B cell (primary cell): ENCODE results near the gene ITSN1. TPM values are rescaled to one million over a fixed set of nuclear protein-coding genes. Genes with fewer than 3 reads are reported as not detected.

Experiments
- ATAC-seq: fragments of 200-7000 bp; cut with Tn5 transposase; one replicate; pipeline ENCODE4 v1.10.0; 2021; ENCODE audit warnings: low read depth, mild to moderate bottlenecking, moderate number of reproducible peaks, moderate library complexity
- CTCF ChIA-PET: fragments of 350-600 bp; sonication (Branson Sonifier 250); formaldehyde crosslinking; loops from one replicate; lab custom pipeline; 2021; ENCODE audit warnings: antibody characterized with exemption, inconsistent platforms; lab: Charles Lee
- POLR2A ChIA-PET: fragments of 350-600 bp; sonication (Branson Sonifier 250); formaldehyde crosslinking; loops from one replicate; lab custom pipeline; 2021; ENCODE audit warnings: antibody characterized with exemption; lab: Charles Lee
- DNase-seq: peaks from one replicate; pipeline ENCODE4 v3.0.0; 2013
- H2AFZ ChIP-seq: 2 replicates; pipeline ENCODE4 v1.6.1; 2012; ENCODE audit warnings: mild to moderate bottlenecking, low read depth, low read length; ENCODE audit not compliant: insufficient read depth, poor library complexity, severe bottlenecking
- H3K27ac ChIP-seq, 2 donors: 1 replicate in 1 of 2; 2 replicates in 1 of 2; pipeline ENCODE4 v1.5.1; 2012 to 2013; ENCODE audit warnings: low read length in 2 of 2, mild to moderate bottlenecking in 2 of 2, moderate library complexity in 1 of 2
- H3K27me3 ChIP-seq, 4 experiments: fragments of 200-600 bp in 1 of 4; sonication (generic) in 1 of 4; replicated peaks in 1 of 4; 1 replicate in 2 of 4; 2 replicates in 2 of 4; pipeline versions ENCODE4 v1.6.1 to v1.7.0; 2013 to 2016; ENCODE audit warnings: low read length in 3 of 4, mild to moderate bottlenecking in 2 of 4, mixed read lengths in 1 of 4, moderate library complexity in 1 of 4; ENCODE audit not compliant: insufficient read depth in 4 of 4, control insufficient read depth in 3 of 4; ENCODE audit errors: control extremely low read depth in 1 of 4
- H3K36me3 ChIP-seq, 2 experiments: replicated peaks in 1 of 2; 1 replicate in 1 of 2; 2 replicates in 1 of 2; pipeline versions ENCODE4 v1.6.1 to v1.7.1; 2013; ENCODE audit warnings: low read length in 1 of 2; ENCODE audit not compliant: insufficient read depth in 2 of 2, control insufficient read depth in 1 of 2; ENCODE audit errors: control extremely low read depth in 1 of 2, extremely low read depth in 1 of 2
- H3K4me1 ChIP-seq, 2 donors: fragments of 200-600 bp in 1 of 2; sonication (generic) in 1 of 2; 1 replicate in 1 of 2; 2 replicates in 1 of 2; pipeline versions ENCODE4 v1.5.1 to v1.6.1; 2013 to 2017; ENCODE audit warnings: low read length in 2 of 2; ENCODE audit not compliant: control insufficient read depth in 2 of 2, insufficient read depth in 2 of 2
- H3K4me2 ChIP-seq: replicated peaks from 2 replicates; pipeline ENCODE3; 2012; ENCODE audit warnings: mild to moderate bottlenecking, low read depth, low read length; ENCODE audit not compliant: poor library complexity, severe bottlenecking
- H3K4me3 ChIP-seq, 5 experiments: fragments of 200-600 bp in 1 of 5; sonication (generic) in 1 of 5; 1 replicate in 3 of 5; 2 replicates in 2 of 5; pipeline versions ENCODE4 v1.5.1 to v1.7.0; 2011 to 2016; ENCODE audit warnings: low read length in 4 of 5, mild to moderate bottlenecking in 4 of 5, low read depth in 2 of 5, control low read depth in 1 of 5, moderate library complexity in 1 of 5; ENCODE audit not compliant: insufficient read depth in 1 of 5; ENCODE audit errors: control extremely low read depth in 1 of 5, extremely low read depth in 1 of 5
- H3K79me2 ChIP-seq: fragments of 200-600 bp; sonication (generic); one replicate; pipeline ENCODE4 v1.6.0; 2016; ENCODE audit warnings: low read length; ENCODE audit not compliant: control insufficient read depth, insufficient read depth
- H3K9ac ChIP-seq: fragments of 200-600 bp; sonication (generic); 2 replicates; pipeline ENCODE4 v1.6.1; 2017; ENCODE audit warnings: mild to moderate bottlenecking, low read length, moderate library complexity
- H3K9me3 ChIP-seq, 3 donors: one replicate each; pipeline versions ENCODE4 v1.6.1 to v1.7.1; 2013; ENCODE audit warnings: low read length in 2 of 3; ENCODE audit not compliant: control insufficient read depth in 2 of 3, insufficient read depth in 1 of 3; ENCODE audit errors: control extremely low read depth in 1 of 3
- H4K20me1 ChIP-seq: 2 replicates; pipeline ENCODE4 v1.6.0; 2012; ENCODE audit warnings: mild to moderate bottlenecking, low read length; ENCODE audit not compliant: insufficient read depth, control insufficient read depth, poor library complexity, severe bottlenecking
- H3K27ac Mint-ChIP-seq: one replicate; pipeline ENCODE4 v1.8.0; 2021; ENCODE audit warnings: mixed read lengths
- H3K27me3 Mint-ChIP-seq: one replicate; pipeline ENCODE4 v1.8.0; 2021; ENCODE audit warnings: mixed read lengths
- H3K4me1 Mint-ChIP-seq: one replicate; pipeline ENCODE4 v1.8.0; 2021; ENCODE audit warnings: mixed read lengths
- H3K4me3 Mint-ChIP-seq: one replicate; pipeline ENCODE4 v1.8.0; 2021; ENCODE audit warnings: mixed read lengths
- H3K9me3 Mint-ChIP-seq: one replicate; pipeline ENCODE4 v1.8.0; 2022; ENCODE audit warnings: mixed read lengths; ENCODE audit not compliant: insufficient read depth
- EZH2 ChIP-seq: IDR thresholded peaks from 2 replicates; pipeline ENCODE4 v1.6.1; 2012; ENCODE audit warnings: borderline replicate concordance, low read depth, mild to moderate bottlenecking, moderate library complexity, low read length; ENCODE audit not compliant: insufficient read depth, poor library complexity, severe bottlenecking
- WGBS: methylation state at CpG from one replicate; pipeline ENCODE4 v1.1.5; 2013; ENCODE audit warnings: missing lambda C conversion rate; ENCODE audit not compliant: insufficient coverage; 5-methylcytosine and 5-hydroxymethylcytosine counted together
- intact Hi-C: fragments of 100-400 bp; cut with micrococcal nuclease; formaldehyde crosslinking; loops from one replicate; pipeline ENCODE4 v1.10.0; 2022
- polyA plus RNA-seq: library from polyadenylated mRNA; depleted of rRNA; stranded (reverse); fragments of >200 nt; gene quantifications from 2 replicates; pipeline ENCODE4 v1.2.3, GENCODE V29; 2012
- total RNA-seq, 2 donors: library from RNA; stranded (reverse); fragments of 120-200 nt in 1 of 2; gene quantifications; 1 replicate in 1 of 2; 2 replicates in 1 of 2; pipeline versions ENCODE4 v1.2.3 to v1.2.4, GENCODE V29; 2013 to 2022
- TF ChIP-seq, protein P1 (sequence below): fragments of 200-600 bp; IDR thresholded peaks from one replicate; pipeline ENCODE4 v1.8.0; 2022; ENCODE audit warnings: antibody characterized with exemption, mild to moderate bottlenecking

The ITSN1 gene
- total and polyA plus RNA-seq, 2 donors (not counting 1 experiment from before 2014, with no cell fraction given): 0.31 to 2.4 TPM

DNA sequence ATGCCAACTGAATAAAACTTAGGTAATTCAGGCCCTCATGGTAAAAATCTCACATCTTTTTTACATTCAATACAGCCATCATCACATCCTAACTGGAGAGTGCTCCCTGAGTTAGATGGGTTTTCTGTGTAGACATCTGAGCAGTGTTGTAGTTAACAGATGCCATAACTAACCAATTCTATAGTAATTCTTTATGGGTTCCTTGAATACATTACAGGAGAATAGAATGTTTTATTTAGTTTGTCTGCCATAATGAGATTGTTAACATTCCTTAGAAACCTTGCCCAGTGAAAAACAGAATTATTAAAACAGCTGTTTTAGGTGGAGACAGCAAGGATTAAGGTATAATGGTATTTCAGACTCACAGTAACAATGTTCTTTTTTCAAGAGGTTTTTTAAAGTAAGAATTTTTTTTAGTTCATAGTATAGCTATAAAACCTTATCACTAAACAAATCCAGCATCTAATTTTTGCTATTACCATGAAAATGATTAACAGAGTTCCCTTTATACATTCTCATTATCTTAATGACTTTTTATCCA is 178.0 kb downstream of the ITSN1 start:
- Histone ChIP-seq H3K27me3 (no peaks in the 10 kb centered on the region), H3K4me3 (no peak overlapping the region), H3K4me2 (no peak overlapping the region), H2AFZ (no peak overlapping the region), H3K9me3 (no peaks in the 10 kb centered on the region), H3K9ac (no peak overlapping the region), H4K20me1 (no peaks in the 10 kb centered on the region), H3K79me2 (no peaks in the 10 kb centered on the region), H3K27ac (no peak overlapping the region), H3K36me3 (no peaks in the 10 kb centered on the region), H3K4me1 (no peaks in the 10 kb centered on the region)
- DNase-seq (no peak), ATAC-seq (no peak)
- TF ChIP-seq EZH2: no peak
- TF ChIP-seq, protein P1, sequence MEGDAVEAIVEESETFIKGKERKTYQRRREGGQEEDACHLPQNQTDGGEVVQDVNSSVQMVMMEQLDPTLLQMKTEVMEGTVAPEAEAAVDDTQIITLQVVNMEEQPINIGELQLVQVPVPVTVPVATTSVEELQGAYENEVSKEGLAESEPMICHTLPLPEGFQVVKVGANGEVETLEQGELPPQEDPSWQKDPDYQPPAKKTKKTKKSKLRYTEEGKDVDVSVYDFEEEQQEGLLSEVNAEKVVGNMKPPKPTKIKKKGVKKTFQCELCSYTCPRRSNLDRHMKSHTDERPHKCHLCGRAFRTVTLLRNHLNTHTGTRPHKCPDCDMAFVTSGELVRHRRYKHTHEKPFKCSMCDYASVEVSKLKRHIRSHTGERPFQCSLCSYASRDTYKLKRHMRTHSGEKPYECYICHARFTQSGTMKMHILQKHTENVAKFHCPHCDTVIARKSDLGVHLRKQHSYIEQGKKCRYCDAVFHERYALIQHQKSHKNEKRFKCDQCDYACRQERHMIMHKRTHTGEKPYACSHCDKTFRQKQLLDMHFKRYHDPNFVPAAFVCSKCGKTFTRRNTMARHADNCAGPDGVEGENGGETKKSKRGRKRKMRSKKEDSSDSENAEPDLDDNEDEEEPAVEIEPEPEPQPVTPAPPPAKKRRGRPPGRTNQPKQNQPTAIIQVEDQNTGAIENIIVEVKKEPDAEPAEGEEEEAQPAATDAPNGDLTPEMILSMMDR: no peak
- no peaks in the 10 kb centered on the region for H3K9me3 Mint-ChIP-seq
- peaks cover 1% of the 10 kb centered on the region for H3K27me3 Mint-ChIP-seq
- no peak overlapping the region for H3K4me3 Mint-ChIP-seq
- no peaks in the 10 kb centered on the region for H3K4me1 Mint-ChIP-seq
- H3K27ac Mint-ChIP-seq: no peak overlapping the region
- intact Hi-C loops: no loop called here
- ChIA-PET CTCF (interaction anchor here (0.7 kb wide), 1 partner anchor 21 kb away, joined by 3 read pairs; no protein-coding TSS in a partner anchor), POLR2A (no interaction called here)

DNA sequence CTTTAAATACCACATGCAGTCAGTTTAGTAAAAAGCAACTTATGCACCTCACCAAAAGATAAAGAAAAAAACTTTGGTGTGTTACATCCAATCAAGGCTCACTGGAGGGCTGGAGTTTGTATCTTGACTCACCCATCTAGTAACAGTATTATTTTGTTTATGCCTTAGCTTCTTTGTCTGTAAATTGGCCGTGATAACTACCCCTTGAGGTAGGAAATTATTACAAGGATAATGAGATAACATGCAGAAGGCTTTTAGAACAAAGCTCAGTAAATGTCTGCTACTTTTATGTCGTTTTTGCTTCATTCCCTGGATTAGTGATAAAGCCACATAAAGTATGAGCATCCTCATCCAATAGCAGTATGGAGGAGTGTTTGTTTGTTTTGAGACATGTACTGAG is 178.5 kb downstream of the ITSN1 start:
- Histone ChIP-seq H3K9me3 (no peaks in the 10 kb centered on the region), H3K36me3 (no peaks in the 10 kb centered on the region), H2AFZ (no peak overlapping the region), H3K4me1 (no peaks in the 10 kb centered on the region), H3K27ac (no peak overlapping the region), H3K27me3 (no peaks in the 10 kb centered on the region), H3K4me3 (no peak overlapping the region), H3K4me2 (no peak overlapping the region), H3K9ac (no peak overlapping the region), H4K20me1 (no peaks in the 10 kb centered on the region), H3K79me2 (no peaks in the 10 kb centered on the region)
- ChIA-PET POLR2A (no interaction called here), CTCF (interaction anchor here (0.7 kb wide), 1 partner anchor 22 kb away, joined by 3 read pairs; no protein-coding TSS in a partner anchor)
- intact Hi-C loops: no loop called here
- Mint-ChIP-seq H3K27ac (no peak overlapping the region), H3K9me3 (no peaks in the 10 kb centered on the region), H3K4me1 (no peaks in the 10 kb centered on the region), H3K4me3 (no peak overlapping the region), H3K27me3 (peaks cover 4% of the 10 kb centered on the region)
- WGBS: no CpG with 5 or more reads among the region's 2 CpGs
- TF ChIP-seq, protein P1: no peak
- no peak for TF ChIP-seq EZH2
- no peak for DNase-seq
- no peak for ATAC-seq
